Measurements from ENCODE around the gene ADAT2.
A peak's percentile ranks its signal among the peaks of the same experiment; 100 is the strongest.

ADAT2 gene

DNA sequence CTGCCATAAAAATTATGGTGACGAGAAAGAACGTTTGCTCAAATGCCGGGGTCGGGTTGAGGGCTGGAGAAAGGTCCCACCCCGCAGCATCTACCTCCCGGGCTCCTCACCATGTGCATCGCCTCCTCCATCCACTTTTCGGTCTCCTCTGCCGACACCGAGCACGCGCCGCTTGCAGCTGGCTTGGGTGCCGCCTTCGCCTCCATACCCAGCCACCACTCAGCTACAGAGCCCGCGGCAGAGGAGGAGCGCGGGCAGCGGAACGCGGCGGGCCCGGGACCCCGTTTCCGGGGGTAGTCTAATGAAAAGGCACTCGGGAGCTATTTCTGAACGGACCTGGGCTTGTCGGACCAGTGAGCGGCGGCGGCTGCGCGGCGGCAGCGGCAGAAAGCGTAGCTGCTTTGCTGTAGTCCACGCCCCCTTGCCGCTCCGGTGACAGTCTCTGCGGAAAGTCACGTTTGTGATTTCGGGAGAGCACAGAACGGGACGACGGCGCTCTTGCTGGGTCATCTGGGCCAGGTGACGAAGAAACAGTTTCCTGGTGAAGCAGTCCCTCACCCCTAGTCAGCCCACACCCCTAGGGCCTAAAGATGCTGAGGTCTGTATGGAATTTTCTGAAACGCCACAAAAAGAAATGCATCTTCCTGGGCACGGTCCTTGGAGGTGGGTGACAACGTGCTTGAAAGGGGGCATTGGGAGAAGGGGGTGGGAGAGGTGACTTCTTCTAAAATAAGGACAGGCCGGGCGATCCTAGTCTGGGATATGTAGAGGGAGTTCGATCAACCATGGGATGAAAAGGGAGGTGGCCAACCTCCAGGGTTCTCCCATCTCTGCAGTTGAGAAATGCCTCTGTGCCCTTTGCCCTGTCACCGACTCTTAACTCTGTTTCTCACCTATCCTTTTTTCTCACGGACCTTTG lies at the start of gene ADAT2, which contains the start of gene PEX3:
TSS of gene ADAT2 (minus strand) at position 243 of the 919 bp plus-strand sequence. CDS start at position 206, 37 bp downstream.
TSS of gene PEX3 (plus strand) at position 353 of the 919 bp plus-strand sequence. CDS start at position 591, 238 bp downstream.
- ATAC-seq, result peak; percentile 99
- TF ChIP-seq ZNF70 (CRISPR knock-in tag; IDR thresholded peaks at IDR 0.05) (no peak), CSDC2 (CRISPR knock-in tag; IDR thresholded peaks at IDR 0.05) (peak; percentile 61; the same call in 1 of the 2 replicates), ZFP3 (CRISPR knock-in tag; IDR thresholded peaks at IDR 0.05) (peak; percentile 86)

DNA sequence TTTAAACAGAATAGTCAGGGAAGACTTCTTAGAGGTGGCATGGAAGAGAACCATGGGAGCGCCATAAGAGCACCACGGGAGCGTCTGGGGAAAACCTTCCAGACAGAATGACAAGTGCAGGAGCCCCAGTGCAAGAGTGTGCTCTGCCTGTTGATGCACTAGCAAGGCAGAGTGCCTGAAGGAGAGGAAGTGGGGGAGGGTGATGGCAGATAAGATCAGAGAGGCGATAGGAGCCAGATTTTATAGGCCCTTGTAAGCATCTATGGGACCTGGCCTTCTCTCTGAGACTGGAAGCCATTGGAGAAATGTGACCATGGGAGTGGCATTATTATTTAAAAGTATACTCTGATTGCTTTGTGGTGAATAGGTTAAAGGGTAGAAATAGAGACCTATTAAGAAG lies 47.9 kb upstream of the ADAT2 start:
- no peak for ATAC-seq
- TF ChIP-seq ZNF565 (CRISPR knock-in tag; conservative IDR thresholded peaks at IDR 0.05; ENCODE audit: low read depth) (no peak), ISL1 (CRISPR knock-in tag; IDR thresholded peaks at IDR 0.05) (no peak), TOX (CRISPR knock-in tag; IDR thresholded peaks at IDR 0.05; ENCODE audit: borderline replicate concordance) (no peak), TCF4 (CRISPR knock-in tag; IDR thresholded peaks at IDR 0.05; ENCODE audit: borderline replicate concordance) (no peak), ZNF8 (CRISPR knock-in tag; IDR thresholded peaks at IDR 0.05) (no peak), GLIS3 (CRISPR knock-in tag; IDR thresholded peaks at IDR 0.05) (no peak), CSDC2 (CRISPR knock-in tag; IDR thresholded peaks at IDR 0.05) (no peak), ZC3H10 (CRISPR knock-in tag; IDR thresholded peaks at IDR 0.05) (no peak), ZFP30 (CRISPR knock-in tag; IDR thresholded peaks at IDR 0.05) (no peak), ESRRG (CRISPR knock-in tag; IDR thresholded peaks at IDR 0.05) (no peak), OSR1 (CRISPR knock-in tag; IDR thresholded peaks at IDR 0.05) (no peak), ZNF70 (CRISPR knock-in tag; IDR thresholded peaks at IDR 0.05) (no peak), PPARA (CRISPR knock-in tag; IDR thresholded peaks at IDR 0.05; ENCODE audit: borderline replicate concordance) (no peak), SNAI2 (CRISPR knock-in tag; IDR thresholded peaks at IDR 0.05) (no peak), BACH2 (CRISPR knock-in tag; IDR thresholded peaks at IDR 0.05; ENCODE audit: borderline replicate concordance) (no peak)
- TF ChIP-seq, protein P1, sequence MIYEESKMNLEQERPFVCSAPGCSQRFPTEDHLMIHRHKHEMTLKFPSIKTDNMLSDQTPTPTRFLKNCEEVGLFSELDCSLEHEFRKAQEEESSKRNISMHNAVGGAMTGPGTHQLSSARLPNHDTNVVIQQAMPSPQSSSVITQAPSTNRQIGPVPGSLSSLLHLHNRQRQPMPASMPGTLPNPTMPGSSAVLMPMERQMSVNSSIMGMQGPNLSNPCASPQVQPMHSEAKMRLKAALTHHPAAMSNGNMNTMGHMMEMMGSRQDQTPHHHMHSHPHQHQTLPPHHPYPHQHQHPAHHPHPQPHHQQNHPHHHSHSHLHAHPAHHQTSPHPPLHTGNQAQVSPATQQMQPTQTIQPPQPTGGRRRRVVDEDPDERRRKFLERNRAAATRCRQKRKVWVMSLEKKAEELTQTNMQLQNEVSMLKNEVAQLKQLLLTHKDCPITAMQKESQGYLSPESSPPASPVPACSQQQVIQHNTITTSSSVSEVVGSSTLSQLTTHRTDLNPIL (CRISPR knock-in tag; IDR thresholded peaks at IDR 0.05; ENCODE audit: low read depth), result no peak
- TF ChIP-seq, protein P2, sequence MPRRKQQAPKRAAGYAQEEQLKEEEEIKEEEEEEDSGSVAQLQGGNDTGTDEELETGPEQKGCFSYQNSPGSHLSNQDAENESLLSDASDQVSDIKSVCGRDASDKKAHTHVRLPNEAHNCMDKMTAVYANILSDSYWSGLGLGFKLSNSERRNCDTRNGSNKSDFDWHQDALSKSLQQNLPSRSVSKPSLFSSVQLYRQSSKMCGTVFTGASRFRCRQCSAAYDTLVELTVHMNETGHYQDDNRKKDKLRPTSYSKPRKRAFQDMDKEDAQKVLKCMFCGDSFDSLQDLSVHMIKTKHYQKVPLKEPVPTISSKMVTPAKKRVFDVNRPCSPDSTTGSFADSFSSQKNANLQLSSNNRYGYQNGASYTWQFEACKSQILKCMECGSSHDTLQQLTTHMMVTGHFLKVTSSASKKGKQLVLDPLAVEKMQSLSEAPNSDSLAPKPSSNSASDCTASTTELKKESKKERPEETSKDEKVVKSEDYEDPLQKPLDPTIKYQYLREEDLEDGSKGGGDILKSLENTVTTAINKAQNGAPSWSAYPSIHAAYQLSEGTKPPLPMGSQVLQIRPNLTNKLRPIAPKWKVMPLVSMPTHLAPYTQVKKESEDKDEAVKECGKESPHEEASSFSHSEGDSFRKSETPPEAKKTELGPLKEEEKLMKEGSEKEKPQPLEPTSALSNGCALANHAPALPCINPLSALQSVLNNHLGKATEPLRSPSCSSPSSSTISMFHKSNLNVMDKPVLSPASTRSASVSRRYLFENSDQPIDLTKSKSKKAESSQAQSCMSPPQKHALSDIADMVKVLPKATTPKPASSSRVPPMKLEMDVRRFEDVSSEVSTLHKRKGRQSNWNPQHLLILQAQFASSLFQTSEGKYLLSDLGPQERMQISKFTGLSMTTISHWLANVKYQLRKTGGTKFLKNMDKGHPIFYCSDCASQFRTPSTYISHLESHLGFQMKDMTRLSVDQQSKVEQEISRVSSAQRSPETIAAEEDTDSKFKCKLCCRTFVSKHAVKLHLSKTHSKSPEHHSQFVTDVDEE (CRISPR knock-in tag; IDR thresholded peaks at IDR 0.05), result no peak
- TF ChIP-seq, protein P3, sequence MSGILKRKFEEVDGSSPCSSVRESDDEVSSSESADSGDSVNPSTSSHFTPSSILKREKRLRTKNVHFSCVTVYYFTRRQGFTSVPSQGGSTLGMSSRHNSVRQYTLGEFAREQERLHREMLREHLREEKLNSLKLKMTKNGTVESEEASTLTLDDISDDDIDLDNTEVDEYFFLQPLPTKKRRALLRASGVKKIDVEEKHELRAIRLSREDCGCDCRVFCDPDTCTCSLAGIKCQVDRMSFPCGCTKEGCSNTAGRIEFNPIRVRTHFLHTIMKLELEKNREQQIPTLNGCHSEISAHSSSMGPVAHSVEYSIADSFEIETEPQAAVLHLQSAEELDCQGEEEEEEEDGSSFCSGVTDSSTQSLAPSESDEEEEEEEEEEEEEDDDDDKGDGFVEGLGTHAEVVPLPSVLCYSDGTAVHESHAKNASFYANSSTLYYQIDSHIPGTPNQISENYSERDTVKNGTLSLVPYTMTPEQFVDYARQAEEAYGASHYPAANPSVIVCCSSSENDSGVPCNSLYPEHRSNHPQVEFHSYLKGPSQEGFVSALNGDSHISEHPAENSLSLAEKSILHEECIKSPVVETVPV (CRISPR knock-in tag; IDR thresholded peaks at IDR 0.05), result no peak
- TF ChIP-seq, protein P4, sequence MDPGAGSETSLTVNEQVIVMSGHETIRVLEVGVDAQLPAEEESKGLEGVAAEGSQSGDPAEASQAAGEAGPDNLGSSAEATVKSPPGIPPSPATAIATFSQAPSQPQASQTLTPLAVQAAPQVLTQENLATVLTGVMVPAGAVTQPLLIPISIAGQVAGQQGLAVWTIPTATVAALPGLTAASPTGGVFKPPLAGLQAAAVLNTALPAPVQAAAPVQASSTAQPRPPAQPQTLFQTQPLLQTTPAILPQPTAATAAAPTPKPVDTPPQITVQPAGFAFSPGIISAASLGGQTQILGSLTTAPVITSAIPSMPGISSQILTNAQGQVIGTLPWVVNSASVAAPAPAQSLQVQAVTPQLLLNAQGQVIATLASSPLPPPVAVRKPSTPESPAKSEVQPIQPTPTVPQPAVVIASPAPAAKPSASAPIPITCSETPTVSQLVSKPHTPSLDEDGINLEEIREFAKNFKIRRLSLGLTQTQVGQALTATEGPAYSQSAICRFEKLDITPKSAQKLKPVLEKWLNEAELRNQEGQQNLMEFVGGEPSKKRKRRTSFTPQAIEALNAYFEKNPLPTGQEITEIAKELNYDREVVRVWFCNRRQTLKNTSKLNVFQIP (CRISPR knock-in tag; IDR thresholded peaks at IDR 0.05; ENCODE audit: borderline replicate concordance, low read depth), result no peak

DNA sequence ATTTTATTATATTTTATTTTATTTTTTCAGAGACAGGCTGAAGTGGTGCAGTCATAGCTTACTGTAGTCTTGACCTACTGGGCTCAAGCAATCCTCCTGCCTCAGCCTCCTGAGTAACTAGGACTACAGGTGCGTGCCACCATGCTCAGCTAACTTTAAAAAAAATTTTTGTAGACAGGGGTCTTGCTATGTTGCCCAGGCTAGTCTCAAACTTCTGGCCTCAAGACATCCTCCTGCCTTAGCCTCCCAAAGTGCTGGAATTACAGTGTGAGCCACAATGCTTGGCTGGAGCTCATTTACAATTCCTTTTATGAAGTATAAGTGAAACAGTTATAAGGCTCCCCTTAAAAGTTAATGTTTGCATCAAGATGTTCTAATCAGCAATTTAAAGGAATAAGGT lies 46.5 kb upstream of the ADAT2 start:
- ATAC-seq, result no peak
- no peak for TF ChIP-seq TCF4 (CRISPR knock-in tag; IDR thresholded peaks at IDR 0.05; ENCODE audit: borderline replicate concordance)
- TF ChIP-seq ZNF565 (CRISPR knock-in tag; conservative IDR thresholded peaks at IDR 0.05; ENCODE audit: low read depth), result no peak
- TF ChIP-seq RARB (CRISPR knock-in tag; IDR thresholded peaks at IDR 0.05), result no peak
- no peak for TF ChIP-seq TOX (CRISPR knock-in tag; IDR thresholded peaks at IDR 0.05; ENCODE audit: borderline replicate concordance)
- TF ChIP-seq, protein P3 (CRISPR knock-in tag; IDR thresholded peaks at IDR 0.05), result no peak
- no peak for TF ChIP-seq ZFP30 (CRISPR knock-in tag; IDR thresholded peaks at IDR 0.05)
- TF ChIP-seq ISL1 (CRISPR knock-in tag; IDR thresholded peaks at IDR 0.05), result no peak
- TF ChIP-seq, protein P5, sequence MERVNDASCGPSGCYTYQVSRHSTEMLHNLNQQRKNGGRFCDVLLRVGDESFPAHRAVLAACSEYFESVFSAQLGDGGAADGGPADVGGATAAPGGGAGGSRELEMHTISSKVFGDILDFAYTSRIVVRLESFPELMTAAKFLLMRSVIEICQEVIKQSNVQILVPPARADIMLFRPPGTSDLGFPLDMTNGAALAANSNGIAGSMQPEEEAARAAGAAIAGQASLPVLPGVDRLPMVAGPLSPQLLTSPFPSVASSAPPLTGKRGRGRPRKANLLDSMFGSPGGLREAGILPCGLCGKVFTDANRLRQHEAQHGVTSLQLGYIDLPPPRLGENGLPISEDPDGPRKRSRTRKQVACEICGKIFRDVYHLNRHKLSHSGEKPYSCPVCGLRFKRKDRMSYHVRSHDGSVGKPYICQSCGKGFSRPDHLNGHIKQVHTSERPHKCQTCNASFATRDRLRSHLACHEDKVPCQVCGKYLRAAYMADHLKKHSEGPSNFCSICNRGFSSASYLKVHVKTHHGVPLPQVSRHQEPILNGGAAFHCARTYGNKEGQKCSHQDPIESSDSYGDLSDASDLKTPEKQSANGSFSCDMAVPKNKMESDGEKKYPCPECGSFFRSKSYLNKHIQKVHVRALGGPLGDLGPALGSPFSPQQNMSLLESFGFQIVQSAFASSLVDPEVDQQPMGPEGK (CRISPR knock-in tag; IDR thresholded peaks at IDR 0.05; ENCODE audit: borderline replicate concordance), result no peak
- TF ChIP-seq PPARA (CRISPR knock-in tag; IDR thresholded peaks at IDR 0.05; ENCODE audit: borderline replicate concordance), result no peak
- TF ChIP-seq ESRRG (CRISPR knock-in tag; IDR thresholded peaks at IDR 0.05), result no peak
- no peak for TF ChIP-seq ZNF70 (CRISPR knock-in tag; IDR thresholded peaks at IDR 0.05)
- TF ChIP-seq, protein P2 (CRISPR knock-in tag; IDR thresholded peaks at IDR 0.05), result no peak
- no peak for TF ChIP-seq BACH2 (CRISPR knock-in tag; IDR thresholded peaks at IDR 0.05; ENCODE audit: borderline replicate concordance)
